K562 (cell line): Measurements from ENCODE around the gene DCST1. TPM values are rescaled to one million over a fixed set of nuclear protein-coding genes. Genes with fewer than 3 reads are reported as not detected.

Source experiments
- ATAC-seq: fragments of 200-7000 bp; cut with Tn5 transposase; 3 replicates; pipeline ENCODE4 v1.9.1; 2020; ENCODE audit warnings: moderate library complexity
- BruUV-seq: library from RNA; stranded (reverse); fragments of 400-500 nt; replicated peaks from 2 replicates; lab custom pipeline; 2021; lab: Mats Ljungman, UMichigan
- CTCF ChIA-PET: fragments of 300-600 bp; formaldehyde crosslinking; extraction: SDS; loops from one replicate; lab custom pipeline; 2021; ENCODE audit warnings: low intra/inter-chr PET ratio; lab: Yijun Ruan, JAX
- POLR2A ChIA-PET: fragments of 300-600, 350-650 bp; sonication (Branson Sonifier 250); formaldehyde crosslinking; extraction: SDS; loops from one replicate; lab custom pipeline; 2021; ENCODE audit warnings: antibody characterized with exemption, inconsistent platforms; lab: Yijun Ruan, JAX
- DNase-seq, 4 experiments: peaks; one replicate each; pipeline versions ENCODE4 v3.0.0 to v3.0.0-alpha.2; 2011 to 2018; ENCODE audit warnings: low spot score in 3 of 4, mixed read lengths in 3 of 4; ENCODE audit errors: extremely low read depth in 1 of 4
- FAIRE-seq: peaks from 2 replicates; lab custom pipeline; 2011; peaks lifted over from hg19 to GRCh38; lab: Jason Lieb, UNC
- H2AFZ ChIP-seq: 2 replicates; pipeline ENCODE4 v1.6.0; 2011; ENCODE audit warnings: low read depth, low read length, control low read depth, inconsistent platforms
- H3K27ac ChIP-seq: fragments of 200-600 bp; 3 replicates; pipeline ENCODE4 v1.8.0; 2011; ENCODE audit warnings: low read depth, mild to moderate bottlenecking, control low read depth, inconsistent platforms, low read length, moderate library complexity, mixed read lengths; ENCODE audit errors: extremely low read depth
- H3K27me3 ChIP-seq, 2 experiments: fragments of 300-600 bp in 1 of 2; 2 replicates in 1 of 2; 3 replicates in 1 of 2; pipeline versions ENCODE4 v1.6.0 to v1.8.0; 2011; ENCODE audit warnings: inconsistent platforms in 2 of 2, low read length in 2 of 2, mild to moderate bottlenecking in 1 of 2, mixed read lengths in 1 of 2, moderate library complexity in 1 of 2; ENCODE audit not compliant: control insufficient read depth in 2 of 2, insufficient read depth in 2 of 2
- H3K36me3 ChIP-seq: fragments of 300-600 bp; 3 replicates; pipeline ENCODE4 v1.8.0; 2011; ENCODE audit warnings: mild to moderate bottlenecking, low read length, inconsistent platforms; ENCODE audit not compliant: control insufficient read depth, insufficient read depth
- H3K4me1 ChIP-seq, 2 experiments: fragments of 200-600 bp in 1 of 2; replicated peaks in 1 of 2; 2 replicates in 1 of 2; 3 replicates in 1 of 2; pipeline versions ENCODE4 v1.5.1 to v1.8.0; 2011; ENCODE audit warnings: inconsistent platforms in 2 of 2, low read length in 2 of 2, mild to moderate bottlenecking in 1 of 2, mixed read lengths in 1 of 2, moderate library complexity in 1 of 2; ENCODE audit not compliant: control insufficient read depth in 2 of 2, insufficient read depth in 2 of 2
- H3K4me2 ChIP-seq: 2 replicates; pipeline ENCODE4 v1.6.1; 2011; ENCODE audit warnings: low read length, control low read depth, inconsistent platforms, mixed read lengths; ENCODE audit not compliant: insufficient read depth
- H3K4me3 ChIP-seq: fragments of 200-600 bp; sonication (generic), shearing (Covaris generic); 2 replicates; pipeline ENCODE4 v1.5.1; 2016; ENCODE audit warnings: control low read depth, inconsistent platforms
- H3K79me2 ChIP-seq: fragments of 200-600 bp; 3 replicates; pipeline ENCODE4 v1.8.0; 2011; ENCODE audit warnings: low read length, inconsistent platforms; ENCODE audit not compliant: control insufficient read depth, insufficient read depth
- H3K9ac ChIP-seq, 2 experiments: 2 replicates each; pipeline versions ENCODE4 v1.6.0 to v1.6.1; 2011; ENCODE audit warnings: low read depth in 2 of 2, low read length in 2 of 2, control low read depth in 1 of 2, inconsistent platforms in 1 of 2, mild to moderate bottlenecking in 1 of 2, mixed read lengths in 1 of 2; ENCODE audit not compliant: insufficient read depth in 1 of 2
- H3K9me1 ChIP-seq: one replicate; pipeline ENCODE4 v1.6.0; 2011; ENCODE audit warnings: inconsistent platforms, mild to moderate bottlenecking, low read length, moderate library complexity; ENCODE audit not compliant: control insufficient read depth, insufficient read depth
- H3K9me3 ChIP-seq: replicated peaks from 2 replicates; pipeline ENCODE4 v1.5.1; 2011; ENCODE audit warnings: low read depth, low read length, inconsistent platforms; ENCODE audit not compliant: control insufficient read depth, insufficient read depth
- H4K20me1 ChIP-seq: replicated peaks from 2 replicates; pipeline ENCODE4 v1.6.1; 2011; ENCODE audit warnings: low read length, inconsistent platforms, mixed read lengths; ENCODE audit not compliant: control insufficient read depth, insufficient read depth
- CBX2 ChIP-seq: fragments of 200-600 bp; sonication (generic); IDR thresholded peaks from one replicate; pipeline ENCODE4 v1.6.1; 2012; ENCODE audit warnings: mild to moderate bottlenecking, low read length, inconsistent platforms; ENCODE audit not compliant: insufficient read depth, poor library complexity, severe bottlenecking
- CXXC5 ChIP-seq: fragments of 250-450 bp; sonication (Bioruptor Pico); IDR thresholded peaks from 2 replicates; pipeline ENCODE4 v1.8.0; 2022; ENCODE audit warnings: inconsistent platforms, mild to moderate bottlenecking, moderate library complexity
- FOXM1 ChIP-seq, 2 experiments: fragments of 450-650 bp in 1 of 2; sonication (generic) in 1 of 2; formaldehyde crosslinking in 1 of 2; IDR thresholded peaks; 2 replicates each; pipeline versions ENCODE4 v1.6.1 to v1.9.0; 2017 to 2022; ENCODE audit warnings: low read depth in 2 of 2, mild to moderate bottlenecking in 2 of 2, missing genetic modification reagents in 1 of 2, moderate library complexity in 1 of 2
- MTA3 ChIP-seq: fragments of 450-650 bp; formaldehyde crosslinking; IDR thresholded peaks from 2 replicates; pipeline ENCODE4 v1.6.1; 2017; ENCODE audit warnings: mild to moderate bottlenecking, borderline replicate concordance
- NBN ChIP-seq: fragments of 450-650 bp; IDR thresholded peaks from 2 replicates; pipeline ENCODE4 v1.6.1; 2016; ENCODE audit warnings: low read depth, mild to moderate bottlenecking
- NFE2 ChIP-seq: IDR thresholded peaks from 2 replicates; pipeline ENCODE4 v1.6.1; 2014; ENCODE audit warnings: antibody characterized with exemption, low read depth
- NFIC ChIP-seq: fragments of 450-650 bp; IDR thresholded peaks from 2 replicates; pipeline ENCODE4 v1.6.1; 2017; ENCODE audit warnings: mild to moderate bottlenecking, inconsistent platforms
- NFXL1 ChIP-seq: fragments of 450-650 bp; formaldehyde crosslinking; IDR thresholded peaks from 2 replicates; pipeline ENCODE4 v1.4.0; 2021; ENCODE audit warnings: mild to moderate bottlenecking
- RBFOX2 ChIP-seq: fragments of 200-400 bp; formaldehyde crosslinking; IDR thresholded peaks from 2 replicates; pipeline ENCODE4 v1.6.1; 2017; ENCODE audit warnings: low read depth, mild to moderate bottlenecking, low read length, moderate library complexity
- ZNF121 ChIP-seq: sonication (generic); formaldehyde crosslinking; conservative IDR thresholded peaks from 2 replicates; pipeline ENCODE4 v1.8.0; 2022; ENCODE audit warnings: missing genetic modification reagents
- ZNF224 ChIP-seq: sonication (generic); formaldehyde crosslinking; IDR thresholded peaks from 2 replicates; pipeline ENCODE4 v1.8.0; 2022; ENCODE audit warnings: mild to moderate bottlenecking, missing genetic modification reagents
- ZNF253 ChIP-seq: fragments of 250-450 bp; sonication (Bioruptor Pico); conservative IDR thresholded peaks from 2 replicates; pipeline ENCODE4 v1.6.1; 2021; ENCODE audit warnings: mild to moderate bottlenecking
- WGBS: fragments of 100-300 bp; shearing (Covaris generic); methylation state at CpG from one replicate; pipeline ENCODE4 v1.1.6; 2016; ENCODE audit warnings: low coverage, mixed read lengths; ENCODE audit not compliant: insufficient coverage; ENCODE audit errors: missing lambda C conversion rate; 5-methylcytosine and 5-hydroxymethylcytosine counted together
- in situ Hi-C: fragments of 300-500 bp; cut with MboI; formaldehyde crosslinking; loops from 4 replicates; pipeline ENCODE4 v1.15.0; 2018; ENCODE audit warnings: inconsistent platforms, mixed read lengths
- intact Hi-C: fragments of 100-400 bp; cut with micrococcal nuclease; formaldehyde crosslinking; loops from 2 replicates; pipeline ENCODE4 v1.14.2; 2022
- polyA plus RNA-seq, 8 experiments: library from polyadenylated mRNA; depleted of rRNA in 4 of 8; stranded (reverse) in 5 of 8; unstranded in 3 of 8; fragments of >200 nt; fragmentation: Nextera tagmentation in 2 of 8; fragmentation: Illumina TruSeq in 1 of 8; extraction: Ambion mirVana in 2 of 8; extraction: Trizol in 1 of 8; gene quantifications; 2 replicates each; pipeline versions ENCODE4 v1.2.1 to v1.2.3, GENCODE V29; 2011 to 2014; ENCODE audit warnings: inconsistent platforms in 1 of 8, missing spikeins in 1 of 8
- total RNA-seq, 7 experiments: library from RNA; depleted of rRNA in 6 of 7; stranded (reverse); fragments of >200 nt in 6 of 7; fragmentation: Illumina TruSeq in 2 of 7; extraction: Trizol in 2 of 7; gene quantifications; 2 replicates each; pipeline versions ENCODE4 v1.2.1 to v1.2.3, GENCODE V29; 2011 to 2021; ENCODE audit warnings: low replicate concordance in 1 of 7

DCST1 gene
- total and polyA plus RNA-seq, 9 of the 15 experiments (the other 6 are each of a cell fraction or from before 2014, with no cell fraction given), result not detected

DNA sequence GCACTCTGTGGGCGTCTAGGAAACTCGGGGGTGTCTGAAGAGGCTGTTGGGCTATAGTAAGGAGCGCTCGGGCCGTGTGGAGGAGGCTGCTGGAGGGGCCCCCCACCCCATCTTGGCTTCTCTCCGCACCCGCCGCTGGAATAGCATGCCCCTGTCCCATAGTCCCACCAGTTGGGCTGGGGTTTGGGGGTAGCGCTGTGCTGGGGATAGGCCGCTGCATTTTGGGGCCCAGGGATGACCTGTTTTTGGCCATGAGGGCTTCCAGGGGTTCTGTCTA lies 45.5 kb downstream of the DCST1 start:
- no peaks in the 10 kb centered on the region for H3K9me3 ChIP-seq
- no peak for FAIRE-seq
- H3K27ac ChIP-seq, result no peak overlapping the region
- H3K36me3 ChIP-seq, result no peaks in the 10 kb centered on the region
- in situ Hi-C loops (no loop called here), intact Hi-C loops (loop anchor here (5.0 kb wide), 1 partner anchor 77 kb away; the partner anchor contains the start of gene ZBTB7B)
- H3K9ac ChIP-seq, result peak overlapping the region; percentile 39 to 88
- H3K4me3 ChIP-seq, result peak overlapping the region; percentile 51
- TF ChIP-seq RBFOX2 (0 out of 2 replicates have a peak, but pooled peaks have one; percentile 3), NBN (no peak)
- peaks cover 40 to 66% of the 10 kb centered on the region in 2 experiments for H3K4me1 ChIP-seq
- peaks cover 3 to 8% of the 10 kb centered on the region in 2 experiments; a peak in 2 of 5 replicates for H3K27me3 ChIP-seq
- no TSS peak for BruUV-seq
- ATAC-seq, result peak; percentile 15
- DNase-seq, result no peak
- WGBS, result 13% methylated on average over 8 of the region's 10 CpGs
- H3K9me1 ChIP-seq, result peaks cover 6% of the 10 kb centered on the region
- peak overlapping the region; percentile 66 for H3K4me2 ChIP-seq
- CTCF ChIA-PET, result interaction anchor here (9.0 kb wide), 1 partner anchor 16 kb away, joined by 153 read pairs; the partner anchor contains the start of gene EFNA4
- peaks cover 3% of the 10 kb centered on the region; the same call in 2 of the 3 replicates for H3K79me2 ChIP-seq
- peak overlapping the region; percentile 47 for H2AFZ ChIP-seq
- peaks cover 21% of the 10 kb centered on the region for H4K20me1 ChIP-seq
- POLR2A ChIA-PET, result interaction anchor here (0.8 kb wide), 1 partner anchor 67 kb away, joined by 3 read pairs; no protein-coding TSS in a partner anchor

DNA sequence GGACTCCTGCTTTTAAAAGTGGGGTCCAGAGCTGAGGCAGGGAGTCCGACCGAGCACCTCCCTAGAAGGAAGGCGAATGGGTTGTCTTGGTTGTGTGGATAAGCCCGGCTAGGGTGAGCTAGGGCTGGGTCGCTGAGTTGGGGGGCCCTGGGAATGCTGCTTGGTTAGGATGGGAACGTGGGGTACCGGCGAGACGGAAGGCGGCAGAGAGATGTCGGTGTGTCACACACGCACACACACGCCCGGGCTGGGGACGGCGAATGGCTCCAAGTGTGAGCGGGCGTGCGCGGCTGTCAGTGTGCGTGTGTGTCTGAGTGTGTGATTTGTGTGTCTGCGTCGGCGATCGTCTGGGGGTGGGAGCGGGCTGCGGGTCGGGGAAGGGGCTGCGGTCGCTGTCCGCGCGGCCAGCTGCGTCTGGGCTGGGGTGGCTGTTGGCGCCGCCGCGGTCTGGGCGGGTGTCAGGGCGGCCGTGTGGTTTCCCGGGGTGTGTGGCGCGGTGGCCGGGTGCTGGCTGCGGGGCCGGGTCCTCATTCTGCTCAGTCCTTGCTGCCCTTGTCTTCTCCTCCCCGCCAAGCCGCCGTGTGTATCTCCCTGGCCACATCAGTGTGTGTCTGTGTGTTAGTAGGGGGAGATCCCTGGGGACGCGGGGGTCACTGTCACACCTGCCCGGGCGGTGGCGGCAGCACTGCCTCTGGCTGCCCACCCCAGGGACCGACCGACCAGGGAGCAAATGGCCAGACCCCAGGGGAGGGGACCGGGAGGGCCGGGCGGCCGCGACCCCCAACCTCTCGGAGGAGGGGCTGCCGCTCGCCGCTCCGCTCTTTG lies 46.1 kb downstream of the DCST1 start:
- TSS peak; percentile 71 for BruUV-seq
- Histone ChIP-seq H3K4me1 (peaks cover 43 to 72% of the 10 kb centered on the region in 2 experiments), H3K79me2 (peaks cover 3% of the 10 kb centered on the region; the same call in 2 of the 3 replicates), H4K20me1 (peaks cover 26% of the 10 kb centered on the region), H3K36me3 (no peaks in the 10 kb centered on the region), H3K9me3 (no peaks in the 10 kb centered on the region), H3K9me1 (peaks cover 6% of the 10 kb centered on the region), H3K4me2 (peak overlapping the region; percentile 66), H3K9ac (peak overlapping the region; percentile 39 to 88), H3K27me3 (peaks cover 3 to 8% of the 10 kb centered on the region in 2 experiments; a peak in 2 of 5 replicates), H2AFZ (peak overlapping the region; percentile 47), H3K27ac (no peak overlapping the region), H3K4me3 (peak overlapping the region; percentile 51)
- ATAC-seq, result peak; percentile 37
- peak in 3 of 4 experiments; percentile 39 to 64 (median 47) for DNase-seq
- WGBS, result 10% methylated on average over 31 of the region's 67 CpGs
- POLR2A ChIA-PET, result interaction anchor here (0.8 kb wide), 1 partner anchor 67 kb away, joined by 3 read pairs; no protein-coding TSS in a partner anchor
- intact Hi-C loops, result loop anchor here (5.0 kb wide), 3 partner anchors 32 to 117 kb away; partner anchors contain the start of genes PYGO2 and ZBTB7B
- FAIRE-seq, result no peak
- CTCF ChIA-PET, result interaction anchor here (0.9 to 9.0 kb wide), 2 partner anchors 17 to 76 kb away, joined by 3 to 153 read pairs; partner anchors contain the start of gene EFNA4
- in situ Hi-C loops, result no loop called here
- TF ChIP-seq ZNF253 (CRISPR knock-in tag), result no peak
- TF ChIP-seq NFXL1, result no peak
- TF ChIP-seq FOXM1 (IDR thresholded peaks at IDR 0.05; ENCODE audit: low read depth), result no peak
- TF ChIP-seq FOXM1 (CRISPR knock-in tag; IDR thresholded peaks at IDR 0.05; ENCODE audit: low read depth), result 0 out of 2 replicates have a peak, but pooled peaks have one; percentile 38
- 0 out of 2 replicates have a peak, but pooled peaks have one; percentile 31 for TF ChIP-seq CXXC5 (CRISPR knock-in tag)
- TF ChIP-seq NFIC, result 0 out of 2 replicates have a peak, but pooled peaks have one; percentile 5
- TF ChIP-seq CBX2, result no peak
- no peak for TF ChIP-seq ZNF121 (CRISPR knock-in tag)
- TF ChIP-seq NFE2, result no peak
- no peak for TF ChIP-seq ZNF224 (CRISPR knock-in tag)
- 0 out of 2 replicates have a peak, but pooled peaks have one; percentile 24 for TF ChIP-seq MTA3
